GM18517 (cell line): ENCODE measurements around the gene LEMD1.

Experiments
- ATAC-seq: cut with Tn5 transposase; IDR thresholded peaks from one replicate; pipeline ENCODE4 v1.9.1; 2021; ENCODE audit warnings: mild to moderate bottlenecking, moderate library complexity; ENCODE audit not compliant: unreplicated experiment

Gene LEMD1

DNA sequence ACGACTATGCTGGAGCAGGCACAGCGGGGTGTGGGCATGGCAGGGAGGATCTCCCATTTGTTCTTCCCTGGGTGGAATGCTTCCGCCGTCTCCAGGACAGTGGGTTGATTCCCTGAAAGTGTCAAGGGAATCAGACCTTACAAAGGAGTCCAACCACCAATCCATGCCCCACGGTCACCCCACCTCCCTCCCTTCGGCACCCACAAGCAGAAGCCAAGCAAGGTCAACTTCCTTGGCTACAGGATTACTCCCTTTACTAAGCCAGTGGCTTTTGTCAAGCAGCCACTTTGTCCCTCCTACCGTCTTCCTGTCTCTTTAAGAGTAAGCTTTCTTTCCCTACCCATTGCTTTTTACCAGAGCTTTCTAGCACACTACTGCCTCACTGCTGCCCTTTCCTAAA, 84.4 kb downstream of the LEMD1 start:
- ATAC-seq, result no peak

DNA sequence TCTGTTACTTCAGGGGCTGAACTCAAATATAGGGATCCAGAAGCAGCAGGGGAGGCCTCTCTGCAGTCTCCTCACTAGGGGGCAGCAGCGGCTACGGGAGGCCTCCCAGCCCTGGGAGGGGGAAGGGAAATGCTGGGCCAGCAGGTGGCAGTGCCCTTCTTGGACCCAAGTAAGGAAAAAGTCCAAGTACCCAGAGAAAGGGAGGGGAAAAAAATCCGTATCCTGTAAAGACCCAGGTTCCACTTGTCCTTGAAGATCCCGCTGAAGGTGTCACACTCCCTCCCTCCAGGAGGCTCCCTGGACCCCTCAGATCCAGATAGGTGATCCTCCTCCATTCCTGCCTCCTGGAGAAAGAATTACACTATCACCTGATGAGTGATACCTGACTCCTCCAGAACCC, 86.2 kb downstream of the LEMD1 start:
- no peak for ATAC-seq

DNA sequence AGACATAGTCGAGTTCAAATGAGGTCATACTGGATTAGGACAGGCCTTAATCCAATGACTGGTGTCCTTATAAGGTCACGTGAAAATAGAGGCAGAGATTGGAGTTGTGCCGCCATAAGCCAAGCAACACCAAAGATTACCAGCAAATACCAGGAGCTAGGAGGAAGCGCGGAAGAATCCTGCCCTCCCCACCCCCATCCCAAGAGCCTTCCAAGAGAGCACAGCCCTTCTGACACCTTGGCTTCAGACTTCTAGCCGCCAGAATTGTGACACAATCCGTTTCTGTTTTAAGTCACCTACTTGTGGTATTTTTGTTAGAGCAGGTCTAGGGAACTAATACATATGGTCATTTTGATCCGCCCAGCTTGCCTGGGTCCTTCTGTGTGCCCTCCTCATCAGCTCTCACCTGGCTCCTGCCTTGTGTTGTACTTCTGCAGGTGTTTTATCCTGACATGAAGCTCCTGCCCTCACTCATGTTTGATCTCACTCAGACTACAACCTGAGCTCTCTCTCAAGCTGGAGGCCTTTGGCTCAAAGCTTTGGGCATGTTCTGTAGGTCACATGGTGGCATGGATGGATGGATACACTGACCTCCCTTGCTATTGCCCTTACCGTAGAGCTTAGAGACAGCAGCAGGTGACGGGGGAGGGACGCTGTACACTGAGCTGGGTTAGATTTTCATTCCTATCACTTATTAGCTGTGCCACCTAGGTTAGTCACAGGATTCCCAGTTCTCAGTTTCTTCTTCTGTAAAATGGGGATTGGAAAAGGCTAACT, 89.7 kb downstream of the LEMD1 start:
- no peak for ATAC-seq
